Cardiac fibroblast (primary cell): ENCODE data around the gene EXOC2.

ENCODE experiments used
- DNase-seq, 2 donors: peaks; one replicate each; pipeline versions ENCODE4 v3.0.0 to v3.0.0-alpha.2; 2010; ENCODE audit warnings: low read depth in 2 of 2
- H3K4me3 ChIP-seq, 2 donors: replicated peaks in 1 of 2; 1 replicate in 1 of 2; 2 replicates in 1 of 2; pipeline ENCODE4 v1.5.1; 2011; ENCODE audit warnings: low read depth in 2 of 2, low read length in 2 of 2, mild to moderate bottlenecking in 2 of 2, moderate library complexity in 1 of 2
- CTCF ChIP-seq: IDR thresholded peaks from one replicate; pipeline ENCODE4 v1.5.1; 2011; ENCODE audit warnings: low read depth, mild to moderate bottlenecking, low read length, inconsistent platforms

The EXOC2 gene

GRCh38 chr6:680666-681340 is 12.1 kb downstream of the EXOC2 start:
- no peak for TF ChIP-seq CTCF
- H3K4me3 ChIP-seq: no peak overlapping the region
- DNase-seq: no peak

- no peak overlapping the region for H3K4me3 ChIP-seq
- no peak for DNase-seq
- no peak for TF ChIP-seq CTCF
These were observed 12.7 kb downstream of the EXOC2 start for GRCh38 chr6:680251-680650.

GRCh38 chr6:679282-679681 is 13.7 kb downstream of the EXOC2 start:
- H3K4me3 ChIP-seq: no peak overlapping the region
- no peak for DNase-seq

GRCh38 chr6:678520-678919 is 14.4 kb downstream of the EXOC2 start:
- no peak for DNase-seq
- no peak for TF ChIP-seq CTCF

More at GRCh38 chr6:679282-679681, 13.7 kb downstream of the EXOC2 start:
- no peak for TF ChIP-seq CTCF

GRCh38 chr6:677919-678318 is 15.0 kb downstream of the EXOC2 start:
- no peak for TF ChIP-seq CTCF
- no peak for DNase-seq
- no peak overlapping the region for H3K4me3 ChIP-seq

More at GRCh38 chr6:678520-678919, 14.4 kb downstream of the EXOC2 start:
- no peak overlapping the region for H3K4me3 ChIP-seq

GRCh38 chr6:674956-675355 is 18.0 kb downstream of the EXOC2 start:
- H3K4me3 ChIP-seq: no peak overlapping the region
- DNase-seq: no peak
- TF ChIP-seq CTCF: no peak

GRCh38 chr6:674406-674805 is 18.5 kb downstream of the EXOC2 start:
- no peak overlapping the region for H3K4me3 ChIP-seq
- no peak for DNase-seq
- no peak for TF ChIP-seq CTCF
